ENCODE data around the gene GHRH.

Gene GHRH

DNA sequence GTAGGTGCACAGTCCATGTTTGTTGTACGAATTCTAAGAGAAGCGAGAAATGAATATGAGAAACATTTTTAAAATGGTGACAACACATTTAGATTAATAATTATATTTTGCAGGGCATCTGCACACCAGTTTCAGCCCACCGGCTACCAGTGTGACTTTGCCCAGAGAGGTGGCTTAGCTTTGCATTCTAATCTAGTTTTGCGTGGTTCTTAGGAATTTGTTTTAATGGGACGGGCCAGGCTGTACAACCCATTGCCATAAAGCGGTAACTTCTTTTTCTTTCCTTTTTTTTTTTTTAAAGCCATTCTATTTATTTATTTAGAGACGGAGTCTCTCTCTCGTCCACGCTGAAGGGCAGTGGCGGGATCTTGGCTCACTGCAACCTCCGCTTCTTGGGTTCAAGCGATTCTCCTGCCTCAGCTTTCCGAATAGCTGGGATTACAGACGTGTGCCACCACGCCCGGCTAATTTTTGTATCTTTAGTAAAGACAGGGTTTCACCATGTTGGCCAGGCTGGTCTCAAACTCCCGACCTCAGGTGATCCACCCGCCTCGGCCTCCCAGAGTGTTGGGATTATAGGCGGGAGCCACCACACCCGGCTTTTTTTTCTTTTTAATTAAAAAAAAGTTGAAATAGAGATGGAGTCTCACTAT lies 28.7 kb upstream of the GHRH start:
- no peak for DNase-seq (ENCODE audit: low read depth)

DNA sequence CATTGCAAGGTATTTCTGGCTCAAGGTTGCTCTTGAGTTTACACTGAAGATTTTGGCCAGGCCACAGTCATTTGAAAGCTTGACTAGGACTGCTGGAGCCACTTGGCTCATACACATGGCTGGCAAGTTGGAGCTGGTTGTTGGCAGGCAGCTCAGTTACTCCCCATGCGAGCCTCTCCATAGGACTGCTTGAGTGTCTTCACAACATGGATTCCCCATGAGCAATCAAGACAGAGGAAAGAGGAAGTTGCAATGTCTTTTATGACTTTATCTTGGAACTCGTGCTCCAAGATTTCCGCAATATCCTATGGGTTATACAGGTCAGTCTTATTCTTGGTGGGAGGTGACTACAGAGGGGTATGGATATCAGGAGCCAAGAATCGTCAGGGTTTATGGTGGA lies 26.5 kb upstream of the GHRH start:
- no peak for DNase-seq (ENCODE audit: low read depth)

DNA sequence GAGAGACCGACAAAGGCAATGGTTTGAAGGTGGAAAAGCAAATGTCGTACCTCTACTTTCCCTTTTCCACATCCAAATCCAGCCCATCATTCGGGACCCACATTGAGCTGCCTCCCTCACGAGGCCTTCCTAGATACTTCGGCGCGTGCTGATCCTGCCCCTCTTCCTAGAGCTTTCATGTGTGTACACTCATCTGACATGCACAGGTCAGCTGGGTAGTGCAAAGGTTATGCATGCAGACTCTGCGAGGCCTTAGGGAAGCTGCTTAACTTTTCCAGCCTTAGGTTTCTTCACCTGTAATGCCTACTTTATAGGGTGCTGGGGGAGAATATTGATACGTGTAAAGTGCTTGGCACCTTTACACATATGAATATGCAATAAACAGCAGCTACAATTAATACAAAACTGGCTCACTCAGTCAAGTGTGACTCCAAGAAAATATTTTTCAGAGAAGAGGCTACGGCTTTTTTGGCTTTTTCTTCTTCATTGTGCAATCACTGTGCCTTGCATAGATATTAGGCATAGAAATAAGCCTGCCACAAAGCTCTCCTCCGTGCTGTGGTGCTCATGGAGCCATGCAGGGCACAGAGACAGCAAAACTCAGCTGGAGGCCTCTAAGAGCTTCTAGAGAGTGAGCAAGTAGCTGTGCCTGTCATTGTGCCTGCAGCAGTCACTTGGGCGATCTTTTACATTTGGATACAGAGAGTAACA lies 24.2 kb upstream of the GHRH start:
- no peak for DNase-seq (ENCODE audit: low read depth)

DNA sequence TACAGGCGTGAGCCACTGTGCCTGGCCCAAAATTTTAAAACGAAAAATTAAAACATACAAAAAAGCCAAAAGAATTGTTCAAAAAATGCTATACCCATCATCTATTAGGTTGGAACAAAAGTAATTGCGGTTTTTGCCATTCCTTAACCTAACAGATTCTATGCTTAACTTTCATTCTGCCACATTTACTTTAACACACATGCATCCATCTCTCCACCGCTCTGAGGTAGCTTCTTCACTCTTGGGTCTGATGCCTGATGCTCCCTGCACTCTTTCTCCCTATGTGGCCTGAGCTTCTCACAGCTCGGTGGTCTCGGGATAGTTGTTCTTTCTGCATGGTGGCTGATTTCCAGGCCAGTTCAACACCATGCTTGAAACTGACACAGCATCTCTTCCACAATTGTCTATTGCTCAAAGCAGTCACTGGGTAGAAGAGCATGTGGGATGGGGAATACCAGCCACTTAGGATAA lies 23.1 kb upstream of the GHRH start:
- DNase-seq (ENCODE audit: low read depth) = no peak

DNA sequence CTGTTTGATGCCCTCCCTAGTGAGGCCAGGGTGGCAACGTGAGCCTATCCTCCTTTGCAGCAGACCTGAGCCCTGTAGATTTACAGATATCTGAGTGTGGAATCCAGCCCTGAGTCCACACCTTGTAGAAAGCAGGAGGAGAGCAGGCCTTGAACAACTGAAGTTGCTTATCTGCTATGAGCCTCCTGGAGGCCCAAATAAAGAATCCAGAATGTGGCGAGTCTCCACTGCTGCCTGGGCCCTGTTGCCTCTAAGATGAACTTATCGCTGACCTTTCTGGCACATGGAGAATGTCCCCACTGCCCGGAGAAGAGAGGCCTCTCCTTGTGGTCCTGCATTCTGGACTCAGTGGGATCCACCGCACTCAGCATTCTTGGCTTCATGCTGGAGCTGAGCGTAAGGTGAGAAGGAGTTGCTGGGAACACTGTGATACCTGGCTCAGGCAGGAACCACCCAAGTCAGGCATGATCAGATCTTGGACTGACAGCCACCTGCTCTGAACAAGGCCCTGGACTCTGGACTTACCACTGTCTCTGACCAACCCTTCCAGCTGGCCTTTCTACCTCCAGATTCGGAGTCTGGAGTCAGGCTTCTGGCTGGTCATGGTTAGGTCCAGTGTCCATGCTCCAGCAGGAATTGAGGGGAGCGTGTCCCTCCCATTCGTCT lies 22.0 kb upstream of the GHRH start:
- DNase-seq (ENCODE audit: low read depth) = no peak

DNA sequence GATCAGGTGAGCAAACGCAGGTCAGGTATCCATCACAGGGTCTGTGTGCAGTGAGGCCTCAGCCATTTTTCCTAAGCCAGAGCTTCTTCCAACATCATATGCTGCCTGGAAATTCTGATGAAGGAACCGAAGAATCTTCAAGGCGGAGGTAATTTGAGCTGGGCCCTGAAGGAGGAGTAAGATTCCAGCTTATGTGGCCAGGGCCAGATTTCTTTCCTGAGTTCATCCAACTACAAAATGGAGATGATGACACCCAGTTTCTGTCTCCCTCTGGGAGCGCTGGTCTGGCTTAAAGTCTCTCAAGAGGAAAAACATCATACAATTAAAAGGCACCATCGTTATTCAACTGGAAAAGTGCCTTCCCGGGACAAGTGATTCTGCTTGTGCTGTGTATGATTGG lies 20.9 kb upstream of the GHRH start:
- DNase-seq (ENCODE audit: low read depth) = no peak

DNA sequence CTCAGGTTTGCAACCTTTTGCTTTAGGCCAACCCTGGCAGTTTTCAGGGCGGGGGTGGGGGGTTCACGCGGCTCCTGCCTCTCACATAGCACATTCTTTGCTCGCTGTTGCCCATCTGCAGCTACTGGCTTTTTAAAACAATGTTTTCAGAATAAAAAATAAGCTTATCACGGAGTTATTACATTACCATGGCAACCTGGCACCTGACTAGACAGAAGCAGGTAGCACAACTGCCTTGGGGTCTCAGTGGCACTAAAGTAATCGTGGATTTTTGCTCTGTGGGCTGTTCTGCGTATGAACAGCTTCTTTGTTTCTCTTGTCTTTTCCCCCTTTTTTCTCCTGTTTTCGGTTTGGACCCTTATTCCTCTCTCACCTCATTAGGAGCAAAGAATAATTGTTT lies 18.8 kb upstream of the GHRH start:
- DNase-seq (ENCODE audit: low read depth) = no peak

DNA sequence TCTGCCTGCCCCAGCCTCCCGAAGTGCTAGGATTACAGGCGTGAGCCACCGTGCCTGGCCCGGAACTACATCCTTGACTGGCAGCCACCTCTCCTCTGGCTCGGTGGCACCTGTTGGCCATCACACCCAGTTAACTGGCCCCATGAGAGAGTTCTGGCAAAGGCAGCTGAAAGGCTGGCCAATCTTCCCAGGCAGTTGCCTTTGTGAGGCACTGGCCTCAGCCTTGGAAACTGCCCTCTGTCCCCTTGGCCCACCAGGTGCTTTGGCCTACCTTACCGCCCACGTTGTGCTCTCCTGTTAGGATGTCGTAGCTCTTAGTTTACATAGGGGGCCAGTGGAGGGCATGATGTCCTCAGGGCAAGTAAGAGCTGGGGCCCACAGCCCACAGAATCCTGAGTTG lies 18.2 kb upstream of the GHRH start:
- DNase-seq (ENCODE audit: low read depth) = no peak

DNA sequence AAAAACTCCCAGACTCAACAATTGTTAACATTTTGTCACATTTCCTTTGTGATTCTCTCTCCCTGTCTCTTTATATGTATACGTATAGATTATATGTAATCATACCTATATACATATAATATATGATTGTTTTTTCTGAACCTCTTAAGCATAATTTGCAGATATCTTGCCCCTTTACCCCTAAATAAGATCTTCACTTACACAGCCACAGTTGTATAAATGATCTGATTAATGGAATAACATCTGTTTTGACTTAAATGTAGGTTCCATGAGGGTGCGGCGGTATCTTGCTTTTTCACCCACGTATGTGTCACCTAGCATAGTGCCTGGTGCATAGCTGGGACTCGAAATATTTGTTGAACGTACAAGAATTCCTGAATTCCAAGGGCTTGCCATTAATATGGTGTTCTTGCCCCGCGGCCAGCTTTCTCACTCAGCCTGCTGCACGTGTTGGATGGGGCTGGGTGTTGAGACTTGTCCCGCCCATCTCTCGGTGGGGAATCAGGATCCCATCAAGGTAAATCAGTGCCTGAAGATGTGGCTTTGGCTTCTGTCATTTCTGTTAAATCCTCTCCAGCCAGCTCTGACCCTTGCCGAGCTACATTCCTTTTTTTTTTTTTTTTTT lies 17.5 kb upstream of the GHRH start:
- DNase-seq (ENCODE audit: low read depth) = no peak

DNA sequence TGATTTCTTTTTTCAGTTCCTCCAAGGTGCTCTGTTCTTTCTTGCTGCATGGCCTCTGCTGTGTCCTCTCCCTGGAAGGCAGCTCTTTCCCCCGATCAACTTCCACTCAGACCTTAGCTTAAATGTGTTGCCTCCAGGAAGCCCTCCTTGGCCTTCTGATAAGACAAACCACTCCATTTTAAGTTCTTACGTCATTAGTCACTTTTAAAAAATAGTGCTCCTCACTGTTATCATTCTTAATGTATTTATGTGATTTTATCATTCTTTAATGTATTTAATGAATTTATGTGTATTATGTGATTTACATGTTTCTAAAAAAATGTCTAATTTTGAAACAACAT lies 15.6 kb upstream of the GHRH start:
- no peak for DNase-seq (ENCODE audit: low read depth)

DNA sequence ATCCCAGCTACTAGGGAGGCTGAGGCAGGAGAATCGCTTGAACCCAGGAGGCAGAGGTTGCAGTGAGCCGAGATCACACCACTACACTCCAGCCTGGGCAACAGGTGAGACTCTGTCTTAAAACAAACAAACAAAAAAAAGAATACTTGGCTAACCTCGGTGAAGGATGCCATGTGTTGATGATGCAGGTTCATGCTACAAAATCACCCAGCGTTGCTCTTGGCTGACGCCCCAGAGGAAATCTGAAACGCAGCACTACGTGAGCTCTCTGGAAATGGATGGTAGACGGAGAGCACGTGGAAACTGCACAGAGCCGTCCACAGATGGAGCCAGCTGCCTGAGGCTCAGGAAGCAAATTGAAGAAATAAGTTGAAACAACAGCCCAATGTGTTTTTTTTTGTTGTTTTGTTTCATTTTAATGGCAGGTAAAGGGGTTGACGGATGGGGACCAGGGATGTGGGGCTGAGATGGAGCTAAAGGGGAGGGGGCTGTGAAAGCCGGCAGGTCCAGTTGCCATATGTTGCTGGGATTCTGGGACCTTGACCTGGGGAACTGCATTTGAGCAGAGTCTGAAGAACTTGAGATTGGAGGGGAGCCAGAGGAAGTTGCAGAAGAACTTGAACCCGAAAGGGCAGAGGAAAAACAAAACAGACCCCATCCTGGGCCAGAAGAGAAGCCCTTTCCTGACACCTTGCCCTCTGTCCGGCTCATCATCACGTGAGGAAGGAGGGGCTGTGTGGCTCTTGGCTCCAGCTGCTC lies 15.1 kb upstream of the GHRH start:
- DNase-seq (ENCODE audit: low read depth) = no peak

DNA sequence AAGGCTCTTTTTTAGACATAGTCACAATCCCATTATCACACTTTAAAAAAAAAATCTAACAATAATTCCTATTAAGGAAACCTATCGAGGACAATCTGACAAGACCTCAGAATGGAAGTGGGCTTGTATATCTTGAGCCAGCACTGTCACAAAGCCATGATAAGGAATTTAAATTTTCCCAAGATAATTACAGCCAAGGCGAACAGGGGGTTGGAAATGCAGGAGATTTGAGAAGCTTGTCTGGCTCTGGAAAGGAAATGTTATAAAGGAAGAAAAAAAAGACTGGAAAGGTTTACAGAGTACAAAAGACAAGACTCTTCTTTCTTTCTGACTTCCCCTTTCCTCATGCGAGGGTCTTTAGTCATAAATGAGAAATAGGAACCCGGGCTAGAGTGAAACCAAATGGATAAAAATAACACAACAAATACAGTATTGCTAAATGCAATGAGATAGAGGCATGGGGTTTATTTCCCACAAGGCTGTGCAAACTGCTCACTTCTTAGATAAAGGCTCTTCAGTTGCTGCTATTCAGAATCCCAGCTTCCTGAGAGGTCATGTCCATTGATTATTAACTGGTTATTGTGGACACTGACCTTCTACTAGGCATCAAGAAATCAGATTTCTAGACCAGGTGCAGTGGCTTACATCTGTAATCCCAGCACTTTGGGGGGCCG lies 13.4 kb upstream of the GHRH start:
- DNase-seq (ENCODE audit: low read depth) = no peak

DNA sequence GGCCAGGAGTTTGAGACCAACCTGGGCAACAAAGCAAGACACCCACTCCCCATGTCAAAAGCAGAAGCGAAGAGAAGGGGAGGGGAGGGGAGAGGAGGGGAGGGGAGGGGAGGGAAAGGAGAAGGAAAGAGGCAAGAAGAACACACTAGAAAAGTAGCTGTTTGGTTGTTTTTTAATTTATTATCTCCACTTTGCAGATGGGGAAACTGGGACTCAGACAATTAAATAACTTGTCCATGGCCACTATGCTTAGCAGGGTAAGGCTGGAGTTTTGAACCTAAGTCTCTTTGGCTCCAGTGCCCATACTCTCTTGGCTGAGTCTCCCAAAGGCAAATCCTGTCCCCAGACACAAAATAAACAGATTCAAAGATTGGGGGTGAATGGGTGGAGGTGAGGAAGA lies 12.4 kb upstream of the GHRH start:
- no peak for DNase-seq (ENCODE audit: low read depth)

DNA sequence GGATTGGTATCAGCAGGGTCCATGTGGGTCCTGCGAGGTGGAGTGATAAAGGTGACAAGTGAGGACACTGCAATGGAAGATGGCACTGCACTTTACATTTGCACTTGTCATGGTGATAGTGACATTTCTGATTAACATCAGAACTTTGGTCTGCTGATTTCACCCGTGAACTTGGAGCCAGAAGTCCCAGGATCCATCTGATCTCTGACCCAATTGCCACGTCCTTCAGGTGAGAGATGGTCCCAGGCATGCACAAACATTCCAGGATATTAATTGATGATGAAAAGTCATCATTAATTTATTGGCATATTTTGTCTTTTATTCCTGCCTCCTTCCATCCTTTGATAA lies 9.8 kb upstream of the GHRH start:
- DNase-seq (ENCODE audit: low read depth) = no peak

DNA sequence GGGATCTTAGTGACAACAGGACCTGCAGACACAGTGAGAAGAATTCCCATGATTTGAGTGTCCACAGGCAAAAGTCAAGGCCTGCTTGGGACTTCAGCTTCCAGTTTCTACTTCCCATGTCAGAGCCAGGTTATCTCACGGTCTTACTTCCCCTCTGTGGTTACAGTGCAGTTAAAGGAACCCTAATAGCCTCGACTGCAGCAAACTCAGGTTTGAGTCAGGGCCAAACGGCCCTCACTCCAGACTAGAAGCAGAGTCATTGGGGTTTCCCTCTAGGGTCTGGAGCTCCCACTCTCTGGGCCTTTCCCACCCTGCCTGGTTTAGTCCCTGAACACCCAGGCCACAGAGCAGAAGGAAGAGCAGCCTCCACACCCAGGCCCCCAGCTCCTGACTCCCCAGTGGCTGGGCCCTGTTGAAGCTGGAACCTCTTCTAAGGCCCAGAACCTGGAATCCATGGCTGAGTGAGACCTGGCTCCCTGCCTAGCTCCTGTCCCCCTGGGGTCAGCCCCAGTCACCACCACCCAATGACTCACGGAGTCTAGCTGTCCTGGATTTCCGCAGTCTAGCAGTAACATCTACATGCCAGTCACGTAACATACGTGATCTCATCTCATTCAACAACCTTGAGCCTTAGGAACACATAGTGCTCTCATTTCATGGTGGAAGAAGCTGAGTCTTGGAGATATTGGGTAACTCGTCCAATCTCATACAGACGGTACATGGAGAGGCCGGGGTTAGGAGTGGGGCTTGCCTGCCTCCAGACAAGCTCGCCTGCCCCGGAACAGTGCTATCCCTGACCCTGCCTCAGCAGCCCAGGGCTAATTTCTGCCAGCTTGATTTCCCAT lies 9.2 kb upstream of the GHRH start:
- DNase-seq (ENCODE audit: low read depth) = no peak

DNA sequence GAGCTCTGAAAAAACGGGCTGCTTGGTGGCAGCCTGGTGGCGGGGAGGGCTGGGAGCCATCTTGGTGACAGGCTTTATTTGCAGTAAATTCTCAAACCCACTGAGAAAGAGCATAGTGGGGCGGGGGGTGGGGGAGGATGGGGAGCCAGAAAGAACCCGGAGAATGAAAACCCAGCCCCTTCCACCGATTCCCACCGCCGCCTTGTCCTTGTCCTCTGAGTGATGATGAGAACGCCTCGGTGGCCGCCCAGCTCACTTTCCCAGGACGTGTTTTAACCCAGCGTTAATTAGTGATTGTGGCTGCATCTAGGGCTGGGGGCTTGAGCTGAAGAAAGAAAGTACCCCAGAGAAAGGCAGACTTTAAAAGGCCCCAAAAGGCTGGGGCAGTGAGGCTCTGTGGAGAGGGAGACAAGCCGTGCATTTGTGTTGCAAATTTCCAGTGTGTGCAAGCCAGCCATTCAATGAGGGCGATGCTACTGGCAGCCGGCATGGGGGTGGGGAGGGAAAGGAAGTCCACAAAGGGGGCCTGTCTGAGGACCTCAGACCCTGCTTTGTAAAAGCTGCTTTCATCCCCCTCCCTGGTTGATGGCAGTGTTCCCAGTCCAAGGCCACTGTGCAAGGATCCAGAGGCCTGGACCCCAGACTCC lies 6.2 kb upstream of the GHRH start:
- no peak for DNase-seq (ENCODE audit: low read depth)

DNA sequence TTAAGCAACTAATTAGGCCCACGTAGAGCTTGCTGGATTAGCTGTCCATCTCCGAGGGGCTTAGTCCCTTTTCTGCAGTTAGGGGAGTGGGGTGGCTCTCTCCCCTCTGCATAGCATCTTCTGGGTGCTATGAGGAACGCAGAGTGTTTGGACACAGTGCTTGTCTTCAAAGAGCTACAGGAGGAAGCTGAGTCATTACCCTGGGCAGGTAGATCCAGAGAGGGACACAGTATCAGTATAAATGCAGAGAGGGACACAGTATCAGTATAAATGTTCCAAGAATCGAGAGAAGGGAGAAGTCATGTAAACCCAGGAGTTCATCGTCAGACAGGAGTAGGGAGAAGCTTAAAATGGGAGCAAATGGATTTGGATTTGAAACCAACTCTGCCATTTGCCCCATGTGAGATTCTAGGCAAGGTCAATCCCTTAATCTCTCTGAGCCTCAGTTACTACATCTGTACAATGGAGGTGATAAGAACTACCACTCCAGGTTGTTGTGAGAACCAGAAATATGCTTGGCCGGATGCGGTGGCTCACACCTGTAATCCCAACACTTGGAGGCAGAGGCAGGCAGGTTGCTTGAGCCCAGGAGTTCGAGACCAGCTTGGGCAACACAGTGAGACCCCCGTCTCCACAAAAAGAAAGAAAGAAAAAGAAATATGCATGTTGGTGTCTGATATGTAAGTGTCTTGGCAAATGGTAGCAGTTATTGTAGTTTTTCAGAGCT lies 5.5 kb upstream of the GHRH start:
- DNase-seq (ENCODE audit: low read depth) = no peak

DNA sequence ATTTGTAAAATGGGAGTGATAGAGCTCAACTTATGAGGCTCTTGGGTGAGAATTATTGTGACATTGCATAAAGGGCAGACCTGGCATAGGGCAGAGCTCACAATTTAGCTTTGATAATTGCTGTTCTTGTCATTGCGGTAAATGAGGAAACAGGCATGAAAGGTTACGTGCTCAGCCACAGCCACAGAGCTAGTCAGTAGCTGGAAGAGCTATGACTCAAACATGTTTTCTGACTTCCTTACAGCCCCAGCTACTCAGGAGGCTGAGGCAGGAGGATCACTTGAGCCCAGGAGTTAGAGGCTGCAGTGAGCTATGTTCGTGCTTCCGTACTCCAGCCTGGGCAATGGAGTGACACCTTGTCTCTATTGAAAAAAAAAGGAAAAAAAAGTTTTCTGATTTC lies 3.5 kb upstream of the GHRH start:
- no peak for DNase-seq (ENCODE audit: low read depth)

DNA sequence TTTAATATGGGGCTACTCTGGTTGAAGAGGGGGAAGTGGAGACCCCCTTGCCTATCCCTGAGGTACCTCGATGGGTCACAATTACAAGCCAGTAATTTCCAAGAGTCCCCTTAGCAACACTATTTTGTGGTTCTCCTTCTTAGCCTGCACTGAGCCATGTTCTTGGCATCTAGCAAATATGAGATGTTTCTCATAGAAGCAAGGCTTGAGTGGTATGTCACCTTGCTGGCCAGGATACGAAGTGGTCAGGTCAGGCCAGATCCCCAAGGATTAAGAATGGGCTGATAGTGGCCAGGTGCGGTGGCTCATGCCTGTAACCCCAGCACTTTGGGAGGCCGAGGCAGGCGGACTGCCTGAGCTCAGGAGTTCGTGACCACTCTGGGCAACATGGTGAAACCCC lies 2.1 kb upstream of the GHRH start:
- no peak for DNase-seq (ENCODE audit: low read depth)

DNA sequence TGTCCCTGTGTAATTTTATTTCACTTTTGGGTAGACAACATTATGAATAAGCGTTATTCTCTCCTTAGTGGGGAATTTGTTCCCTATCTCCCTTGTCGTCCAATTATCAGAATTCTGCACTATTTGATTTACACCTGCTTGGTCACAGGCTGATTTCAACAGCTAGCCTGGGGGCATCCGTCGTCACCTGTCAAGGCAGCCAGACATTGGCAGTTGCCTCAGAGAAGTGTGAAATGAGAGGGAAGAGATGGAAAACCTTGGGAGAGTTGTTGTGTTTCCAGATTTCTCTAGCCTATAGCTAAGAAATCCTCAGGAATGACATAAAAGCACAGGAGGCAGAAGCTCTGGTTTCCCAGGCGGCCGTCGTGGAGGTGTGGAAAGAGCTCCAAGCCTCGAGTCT lies 891 bp upstream of the GHRH start:
- DNase-seq (ENCODE audit: low read depth) = no peak
